Measurements from ENCODE around the gene CDH4. TPM values are rescaled to one million over a fixed set of nuclear protein-coding genes. Genes with fewer than 3 reads are reported as not detected.

CDH4 gene
- total and polyA plus RNA-seq, 11 donors, result 0.04 to 0.54 (median 0.08) TPM; not detected in 1

GRCh38 chr20:61819921-61820825 is 568.1 kb downstream of the CDH4 start:
- DNase-seq (peak in 2 of 5 donors; percentile 12 to 38), ATAC-seq (peak in 1 of 4 donors; percentile 11)
- H3K36me3 ChIP-seq, result no peaks in the 10 kb centered on the region
- intact Hi-C loops (cut with DNase I), result no loop called here
- peaks cover 0 to 8% (median 0%) of the 10 kb centered on the region in 9 donors for H3K27me3 ChIP-seq
- TF ChIP-seq CTCF (IDR thresholded peaks at IDR 0.05) (no peak), POLR2A (IDR thresholded peaks at IDR 0.05) (no peak)
- H3K27ac ChIP-seq, result no peak overlapping the region
- WGBS, 4 donors, result 85 to 89% (median 88%) methylated on average over 23 to 27 of the region's 27 CpGs
- no peaks in the 10 kb centered on the region for H3K4me1 ChIP-seq
- H3K4me3 ChIP-seq, result no peak overlapping the region
- H3K9me3 ChIP-seq, result no peaks in the 10 kb centered on the region

- Histone ChIP-seq H3K4me3 (no peak overlapping the region), H3K4me1 (no peaks in the 10 kb centered on the region), H3K36me3 (no peaks in the 10 kb centered on the region), H3K9me3 (no peaks in the 10 kb centered on the region), H3K27me3 (peaks cover 0 to 8% (median 0%) of the 10 kb centered on the region in 9 donors), H3K27ac (no peak overlapping the region)
- ATAC-seq, result no peak
- intact Hi-C loops (cut with DNase I), result no loop called here
- 74 to 80% (median 76%) methylated on average over 4 to 5 of the region's 5 CpGs for WGBS, 4 donors
- TF ChIP-seq CTCF (IDR thresholded peaks at IDR 0.05) (no peak), POLR2A (IDR thresholded peaks at IDR 0.05) (no peak)
- DNase-seq, result peak in 1 of 5 donors; percentile 1
Measured at GRCh38 chr20:61821735-61822134, 569.7 kb downstream of the CDH4 start.

- peaks cover 0 to 4% (median 0%) of the 10 kb centered on the region in 12 donors for H3K9me3 ChIP-seq
- intact Hi-C loops (cut with DNase I), result no loop called here
- DNase-seq (peak in 2 of 5 donors; percentile 7 to 16), ATAC-seq (no peak)
- no peaks in the 10 kb centered on the region for H3K4me1 ChIP-seq
- 86 to 90% (median 88%) methylated on average over 12 of the region's 12 CpGs for WGBS, 4 donors
- H3K4me3 ChIP-seq, result no peak overlapping the region
- H3K36me3 ChIP-seq, result no peaks in the 10 kb centered on the region
- peaks cover 0 to 8% (median 0%) of the 10 kb centered on the region in 9 donors for H3K27me3 ChIP-seq
- no peak overlapping the region for H3K27ac ChIP-seq
- TF ChIP-seq CTCF (IDR thresholded peaks at IDR 0.05) (no peak), POLR2A (IDR thresholded peaks at IDR 0.05) (no peak)
Measured at GRCh38 chr20:61822396-61822795, 570.3 kb downstream of the CDH4 start.

GRCh38 chr20:61823242-61823641 is 571.2 kb downstream of the CDH4 start:
- Histone ChIP-seq H3K27me3 (peaks cover 0 to 8% (median 0%) of the 10 kb centered on the region in 9 donors), H3K27ac (no peak overlapping the region), H3K4me3 (no peak overlapping the region), H3K4me1 (no peaks in the 10 kb centered on the region), H3K36me3 (no peaks in the 10 kb centered on the region), H3K9me3 (peaks cover 0 to 5% (median 0%) of the 10 kb centered on the region in 12 donors)
- DNase-seq (no peak), ATAC-seq (no peak)
- 84 to 94% (median 89%) methylated on average over 2 of the region's 2 CpGs for WGBS, 4 donors
- no peak for TF ChIP-seq POLR2A (IDR thresholded peaks at IDR 0.05)
- TF ChIP-seq CTCF (IDR thresholded peaks at IDR 0.05), result no peak
- intact Hi-C loops (cut with DNase I), result no loop called here
